ENCODE data around the gene TXNRD2.

Gene TXNRD2

DNA sequence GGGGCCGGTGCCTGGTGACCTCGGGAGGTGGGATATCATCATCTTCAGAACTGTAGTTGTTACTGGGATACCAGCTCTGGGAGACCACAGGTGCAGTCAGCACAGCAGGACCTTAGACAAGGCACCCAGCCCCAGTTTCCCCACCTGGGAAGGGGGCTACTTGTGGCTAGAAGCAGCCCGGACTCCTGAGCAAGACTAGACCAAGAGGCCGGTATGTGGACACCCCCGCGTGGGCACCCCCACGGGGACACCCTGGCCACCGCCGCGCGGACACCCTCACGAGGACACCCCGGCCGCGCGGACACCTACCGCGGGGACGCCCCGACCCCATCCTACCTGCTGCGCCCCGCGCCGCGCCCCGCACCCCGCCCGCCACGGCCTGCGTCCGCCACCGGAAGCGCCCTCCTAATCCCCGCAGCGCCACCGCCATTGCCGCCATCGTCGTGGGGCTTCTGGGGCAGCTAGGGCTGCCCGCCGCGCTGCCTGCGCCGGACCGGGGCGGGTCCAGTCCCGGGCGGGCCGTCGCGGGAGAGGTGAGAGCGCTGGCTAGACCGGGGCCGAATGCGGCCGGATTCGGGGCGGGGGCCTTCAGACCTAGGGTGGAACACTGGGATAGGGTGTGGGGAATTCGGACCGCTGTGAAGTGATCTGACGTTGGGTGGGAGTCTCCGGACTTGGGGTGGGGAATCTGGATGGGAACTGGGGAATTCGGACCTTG is at the start of gene TXNRD2, which contains the start of gene COMT:
Gene TXNRD2, minus strand, starts transcription at position 454 of the 718 bp plus-strand sequence. Its CDS starts 15 bp downstream, at position 439.
Gene COMT, plus strand, starts transcription at position 408 of the 718 bp plus-strand sequence. CDS start 20,755 bp downstream, outside the sequence.
- DNase-seq (ENCODE audit: low spot score): no peak

- no peak for DNase-seq (ENCODE audit: low spot score)
Measured at GRCh38 chr22:19991395-19991644, 49.7 kb upstream of the TXNRD2 start.

DNA sequence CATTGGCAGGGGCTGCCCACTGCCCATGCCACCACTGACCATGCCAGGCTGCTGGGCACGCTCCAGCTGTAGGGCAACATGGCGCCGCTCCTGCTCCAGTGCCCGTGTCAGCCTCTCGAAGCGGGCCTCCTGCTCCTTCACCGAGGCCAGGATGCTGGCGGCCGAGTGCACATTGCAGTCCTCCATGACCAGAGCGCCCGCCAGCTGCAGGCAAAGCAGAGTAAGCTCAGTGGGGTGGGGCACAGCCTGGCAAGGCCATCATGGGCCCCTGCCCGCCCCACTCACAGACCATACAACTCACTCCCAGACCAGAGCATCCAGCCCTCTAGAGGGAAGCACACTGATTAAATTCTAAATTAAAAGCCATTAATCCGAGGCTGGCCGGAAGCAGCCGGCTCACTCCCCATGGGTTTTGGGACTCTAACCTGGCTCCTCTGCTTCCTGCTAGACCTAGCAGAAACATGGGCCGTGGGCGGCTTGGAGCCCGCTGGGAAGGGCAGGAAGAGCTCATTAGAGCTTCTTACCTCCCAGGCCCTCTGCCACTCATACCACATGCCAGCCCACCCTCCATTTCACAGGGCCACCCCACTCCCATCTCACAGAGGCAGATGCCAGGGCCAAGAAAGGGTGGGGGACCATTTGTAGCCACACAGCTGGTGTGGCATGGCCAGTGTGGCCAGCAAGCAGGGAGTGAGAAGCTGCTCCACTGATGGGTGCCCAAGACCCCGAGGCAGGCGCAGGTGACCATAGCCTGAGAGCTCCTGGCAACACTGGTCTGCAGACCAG is 49.2 kb upstream of the TXNRD2 start:
- DNase-seq (ENCODE audit: low spot score): no peak

DNA sequence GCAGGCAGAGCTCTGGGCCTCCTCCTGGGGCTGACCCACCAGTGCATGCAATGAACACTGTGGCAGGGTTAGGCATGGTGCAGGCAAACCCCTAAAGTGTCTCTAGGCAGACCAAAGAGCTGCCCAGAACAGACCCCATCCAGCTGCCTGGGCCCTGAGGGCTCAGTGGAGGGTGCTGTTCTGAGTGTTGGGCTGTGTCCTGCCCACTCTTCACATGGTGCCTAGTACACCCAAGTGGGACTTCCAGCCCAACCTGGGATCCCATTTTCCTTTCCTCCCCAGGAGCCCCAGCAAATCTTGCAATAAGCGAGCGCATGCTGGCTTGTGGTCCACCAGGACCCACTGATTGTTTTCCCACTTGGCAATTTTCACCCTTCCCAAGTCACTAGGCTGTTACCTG is 48.6 kb upstream of the TXNRD2 start:
- no peak for DNase-seq (ENCODE audit: low spot score)

DNA sequence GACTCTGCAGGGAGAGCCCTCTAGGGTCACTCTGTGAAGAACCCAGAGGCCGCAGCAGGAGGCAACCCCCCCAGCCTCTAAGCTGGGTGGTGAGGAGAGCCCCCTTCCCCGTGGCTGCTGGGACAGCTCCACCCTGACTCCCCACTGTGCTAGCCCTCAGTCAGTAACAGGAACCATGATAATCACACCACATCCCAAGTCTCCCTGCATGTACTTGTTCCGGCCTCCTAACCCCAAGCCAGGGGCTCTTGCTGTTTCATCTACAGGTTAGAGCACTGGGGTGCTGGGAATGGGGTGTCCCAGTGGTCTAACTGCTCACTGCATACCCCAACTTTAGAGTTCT is 48.1 kb upstream of the TXNRD2 start:
- DNase-seq (ENCODE audit: low spot score): no peak

GRCh38 chr22:19988965-19989724 is 47.5 kb upstream of the TXNRD2 start:
- no peak for DNase-seq (ENCODE audit: low spot score)

GRCh38 chr22:19988331-19988808 is 46.8 kb upstream of the TXNRD2 start:
- DNase-seq (ENCODE audit: low spot score): no peak

DNA sequence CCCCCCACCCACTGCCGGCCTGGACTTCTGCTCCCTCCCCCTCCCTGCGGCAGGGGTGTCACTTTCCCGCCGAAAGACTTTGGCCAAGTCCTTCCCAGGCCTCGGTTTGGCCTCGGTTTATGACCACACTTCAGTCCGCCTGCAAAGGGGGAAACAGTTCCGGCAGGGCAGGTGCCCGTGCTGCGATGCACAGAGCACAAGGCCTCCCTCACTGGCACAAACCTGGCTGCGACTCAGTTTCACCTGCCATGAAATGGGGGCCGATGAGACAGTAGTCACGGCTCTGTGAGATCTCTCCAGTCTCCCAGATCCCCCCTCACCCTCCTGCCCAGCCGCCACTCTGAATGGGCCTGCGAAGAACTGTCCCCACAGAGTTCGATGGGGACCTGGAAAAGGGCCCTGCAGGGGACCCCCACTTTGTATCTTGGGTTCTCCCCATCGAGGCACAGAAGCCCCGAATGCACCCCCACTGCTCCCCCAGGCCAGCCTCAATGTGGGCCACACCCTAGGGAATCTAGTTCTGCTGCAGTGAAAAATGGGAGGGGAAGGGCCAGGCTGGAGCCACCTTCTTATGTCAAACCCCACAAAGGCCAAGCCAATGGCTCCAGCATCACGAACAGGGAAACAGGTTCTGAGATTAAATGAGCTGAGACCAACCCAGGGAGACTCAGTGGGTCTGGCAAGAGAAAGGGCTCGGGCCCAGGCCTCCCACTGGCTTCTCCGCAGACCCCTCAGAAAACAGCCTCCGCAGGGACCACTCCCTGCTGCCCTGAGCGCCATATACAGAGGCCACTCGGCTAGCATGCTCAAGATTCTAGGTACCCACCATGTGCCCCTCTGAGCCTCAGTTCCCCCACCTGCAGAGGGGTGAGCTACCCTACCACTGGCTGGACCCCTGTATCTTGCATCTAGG is 46.0 kb upstream of the TXNRD2 start:
- DNase-seq (ENCODE audit: low spot score): no peak

GRCh38 chr22:19986410-19987341 is 45.1 kb upstream of the TXNRD2 start:
- DNase-seq (ENCODE audit: low spot score): peak; percentile 62

DNA sequence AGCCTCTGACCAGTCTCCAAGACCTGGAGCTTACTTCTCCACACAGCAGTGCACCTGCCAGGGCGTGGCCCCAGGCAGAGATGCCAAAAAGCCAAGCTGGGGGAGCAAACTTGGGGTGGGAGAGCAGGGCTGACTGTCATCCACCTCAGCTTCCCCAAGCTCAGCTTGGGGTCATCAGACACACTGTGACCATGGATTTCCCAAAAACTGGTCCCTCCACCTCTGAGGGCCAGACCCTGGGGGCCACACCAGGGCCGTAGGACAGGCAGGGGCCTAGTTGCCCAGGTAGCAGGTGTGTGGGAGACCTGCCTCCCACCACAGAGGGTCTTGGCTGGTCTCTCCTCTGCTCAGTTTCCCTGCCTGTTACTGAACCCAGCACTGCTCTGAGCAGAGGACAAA is 44.4 kb upstream of the TXNRD2 start:
- DNase-seq (ENCODE audit: low spot score): no peak

- no peak for DNase-seq (ENCODE audit: low spot score)
Measured at GRCh38 chr22:19984851-19985811, 43.5 kb upstream of the TXNRD2 start.

DNA sequence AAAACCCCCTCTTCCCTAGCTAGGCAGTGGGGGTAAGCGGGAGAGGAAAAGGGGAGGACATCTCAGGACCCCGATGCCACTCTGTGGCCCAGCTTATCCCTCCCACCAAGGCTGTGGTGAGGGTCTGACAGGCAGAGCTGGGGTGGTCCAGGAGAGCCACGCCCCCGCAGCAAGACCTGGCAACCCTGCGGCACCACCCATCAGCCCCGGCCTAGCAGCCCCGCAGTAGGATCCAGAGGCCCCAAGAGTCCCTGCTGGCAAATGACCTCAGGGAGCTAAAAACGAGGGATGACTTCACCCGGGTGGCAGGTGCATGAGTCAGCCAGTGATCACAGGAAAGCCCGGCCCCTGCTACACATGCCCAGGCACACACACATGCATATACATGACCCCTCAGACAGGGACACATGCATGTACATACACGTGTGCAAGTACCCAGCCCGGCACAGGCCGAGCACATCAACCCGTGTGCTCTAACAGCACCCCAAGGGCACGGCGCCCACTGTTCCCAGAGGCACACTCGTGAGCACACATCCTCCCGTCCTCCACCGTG is 42.7 kb upstream of the TXNRD2 start:
- no peak for DNase-seq (ENCODE audit: low spot score)

DNA sequence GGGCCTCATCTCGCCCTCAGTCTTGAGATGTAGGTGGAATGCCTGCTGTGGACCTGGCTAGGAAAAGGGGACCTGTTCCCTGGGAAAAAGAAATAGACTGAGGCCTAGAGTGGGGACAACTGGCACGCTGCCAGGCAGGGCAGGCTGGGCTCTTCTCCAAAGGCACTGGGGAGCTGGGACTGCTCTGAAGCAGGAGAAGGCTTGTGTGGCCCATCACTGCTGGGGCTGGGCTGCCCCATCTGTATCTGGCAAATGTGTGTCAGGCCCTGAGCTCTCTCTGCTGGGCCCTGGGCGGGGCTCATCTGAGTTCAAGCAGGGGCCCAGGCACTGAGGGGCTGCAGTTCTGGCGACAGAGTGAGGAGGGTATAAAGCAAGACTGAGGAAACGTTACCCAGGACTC is 42.1 kb upstream of the TXNRD2 start:
- DNase-seq (ENCODE audit: low spot score): no peak

DNA sequence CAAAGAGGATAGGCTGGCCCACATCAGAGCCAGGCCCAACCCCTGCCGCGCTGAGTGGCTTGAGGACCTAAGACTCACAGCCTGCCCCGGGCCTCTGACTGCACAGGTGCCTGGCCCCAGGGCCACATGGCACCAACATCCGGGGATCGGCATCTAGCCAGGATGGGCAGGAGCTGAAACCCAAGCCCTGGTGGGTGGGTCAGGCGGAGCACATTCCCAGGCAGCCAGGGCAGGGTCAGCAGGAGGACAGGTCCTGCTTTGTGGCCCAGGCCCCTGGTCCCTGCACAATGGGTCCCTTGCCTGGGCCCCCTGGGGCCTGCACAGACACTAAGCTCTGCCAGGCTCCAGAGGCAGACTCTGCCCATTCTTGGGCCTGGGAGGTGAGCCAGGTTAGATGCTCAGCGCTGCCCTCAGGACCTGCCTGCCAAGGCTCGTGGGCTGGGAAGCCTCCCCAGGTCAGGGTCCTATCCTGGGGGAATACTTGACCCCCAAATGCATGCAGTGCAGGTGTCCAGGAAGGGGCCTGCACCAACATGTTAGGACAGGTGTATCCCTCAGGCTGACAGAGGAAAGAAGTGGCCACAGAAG is 41.5 kb upstream of the TXNRD2 start:
- DNase-seq (ENCODE audit: low spot score): no peak

- no peak for DNase-seq (ENCODE audit: low spot score)
Measured at GRCh38 chr22:19981961-19982920, 40.6 kb upstream of the TXNRD2 start.

GRCh38 chr22:19981171-19981960 is 39.7 kb upstream of the TXNRD2 start:
- DNase-seq (ENCODE audit: low spot score): no peak

DNA sequence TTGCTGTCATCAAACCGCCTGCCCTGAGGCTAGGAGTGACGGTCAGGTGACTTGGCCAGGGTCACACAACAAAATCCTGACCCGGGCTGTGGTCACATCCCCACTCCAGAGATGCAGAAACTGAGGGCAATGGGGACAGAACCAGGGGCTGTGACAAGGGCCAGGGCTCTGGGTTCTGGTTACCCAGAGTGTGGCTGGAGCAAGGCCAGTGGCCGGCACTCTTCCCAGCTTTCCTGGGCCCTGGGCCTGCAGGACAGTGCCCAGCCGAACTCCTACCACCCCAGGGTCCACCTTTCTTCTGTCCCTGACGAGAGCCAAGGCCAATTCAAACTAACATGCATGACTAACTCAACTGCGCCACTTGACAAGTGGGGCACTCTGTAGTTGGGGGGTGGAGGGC is 39.1 kb upstream of the TXNRD2 start:
- no peak for DNase-seq (ENCODE audit: low spot score)
